Left lung (tissue), 10 donors: ENCODE data around the gene CACNA1A. TPM values are rescaled to one million over a fixed set of nuclear protein-coding genes. Genes with fewer than 3 reads are reported as not detected.

Experiments used
- ATAC-seq: fragments of 200-7000 bp; cut with Tn5 transposase; one replicate; pipeline ENCODE4 v1.9.1; 2020; ENCODE audit warnings: moderate library complexity
- DNase-seq, 4 donors: peaks; one replicate each; pipeline ENCODE4 v3.0.0-alpha.2; 2013 to 2020
- H3K27ac ChIP-seq, 2 donors: fragments of 200-600 bp; sonication (generic) in 1 of 2; one replicate each; pipeline versions ENCODE4 v1.5.0 to v1.8.0; 2020 to 2021
- H3K27me3 ChIP-seq, 2 donors: fragments of 200-600 bp; sonication (generic) in 1 of 2; one replicate each; pipeline versions ENCODE4 v1.5.0 to v1.8.0; 2020 to 2021
- H3K36me3 ChIP-seq, 2 donors: fragments of 200-600 bp; sonication (generic) in 1 of 2; one replicate each; pipeline versions ENCODE4 v1.5.0 to v1.8.0; 2020 to 2021
- H3K4me1 ChIP-seq, 2 donors: fragments of 200-600 bp; one replicate each; pipeline ENCODE4 v1.8.0; 2021
- H3K4me3 ChIP-seq, 2 donors: fragments of 200-600 bp; sonication (generic) in 1 of 2; one replicate each; pipeline versions ENCODE4 v1.5.0 to v1.8.0; 2020 to 2021; ENCODE audit warnings: mild to moderate bottlenecking in 1 of 2
- H3K9me3 ChIP-seq, 2 donors: fragments of 200-600 bp; sonication (generic) in 1 of 2; one replicate each; pipeline versions ENCODE4 v1.5.0 to v1.8.0; 2020 to 2021
- intact Hi-C, 2 donors: fragments of 100-400 bp; cut with DNase I; formaldehyde crosslinking; loops; one replicate each; pipeline versions ENCODE4 v1.11.2 to v1.14.2; 2022
- polyA plus RNA-seq, 6 donors: library from polyadenylated mRNA; unstranded; fragments of 120-200 nt; gene quantifications; one replicate each; pipeline ENCODE4 v1.2.1, GENCODE V29; 2013; ENCODE audit not compliant: insufficient read length in 6 of 6
- total RNA-seq, 2 donors: library from RNA; stranded (reverse); fragmentation: NEBNext Ultra II Directional; extraction: Animal tissue kit (Norgen Biotek cat#: 25700); gene quantifications; one replicate each; pipeline ENCODE4 v1.2.1, GENCODE V29; 2021
- TF ChIP-seq, protein P1 (sequence below), 2 donors: fragments of 200-600 bp; sonication (generic) in 1 of 2; IDR thresholded peaks; one replicate each; pipeline versions ENCODE4 v1.5.0 to v1.8.0; 2021; ENCODE audit warnings: antibody characterized with exemption in 2 of 2
- donor health status: DM: no; HTN: yes; CAD: no.
- donor health status: DM: no; HTN: no; CAD: no.

The CACNA1A gene
- total and polyA plus RNA-seq, 8 donors: 0.20 to 5.4 (median 3.9) TPM

GRCh38 chr19:13240312-13241022 lies 265.8 kb downstream of the CACNA1A start:
- intact Hi-C loops: no loop called here
- Histone ChIP-seq H3K9me3 (peaks cover 0 to 8% of the 10 kb centered on the region in 2 donors), H3K4me1 (no peaks in the 10 kb centered on the region), H3K27ac (no peak overlapping the region), H3K4me3 (no peak overlapping the region), H3K27me3 (no peaks in the 10 kb centered on the region), H3K36me3 (no peaks in the 10 kb centered on the region)
- TF ChIP-seq, protein P1, sequence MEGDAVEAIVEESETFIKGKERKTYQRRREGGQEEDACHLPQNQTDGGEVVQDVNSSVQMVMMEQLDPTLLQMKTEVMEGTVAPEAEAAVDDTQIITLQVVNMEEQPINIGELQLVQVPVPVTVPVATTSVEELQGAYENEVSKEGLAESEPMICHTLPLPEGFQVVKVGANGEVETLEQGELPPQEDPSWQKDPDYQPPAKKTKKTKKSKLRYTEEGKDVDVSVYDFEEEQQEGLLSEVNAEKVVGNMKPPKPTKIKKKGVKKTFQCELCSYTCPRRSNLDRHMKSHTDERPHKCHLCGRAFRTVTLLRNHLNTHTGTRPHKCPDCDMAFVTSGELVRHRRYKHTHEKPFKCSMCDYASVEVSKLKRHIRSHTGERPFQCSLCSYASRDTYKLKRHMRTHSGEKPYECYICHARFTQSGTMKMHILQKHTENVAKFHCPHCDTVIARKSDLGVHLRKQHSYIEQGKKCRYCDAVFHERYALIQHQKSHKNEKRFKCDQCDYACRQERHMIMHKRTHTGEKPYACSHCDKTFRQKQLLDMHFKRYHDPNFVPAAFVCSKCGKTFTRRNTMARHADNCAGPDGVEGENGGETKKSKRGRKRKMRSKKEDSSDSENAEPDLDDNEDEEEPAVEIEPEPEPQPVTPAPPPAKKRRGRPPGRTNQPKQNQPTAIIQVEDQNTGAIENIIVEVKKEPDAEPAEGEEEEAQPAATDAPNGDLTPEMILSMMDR (IDR thresholded peaks at IDR 0.05): no peak
- no peak for ATAC-seq
- DNase-seq: no peak

GRCh38 chr19:13238891-13239534 lies 267.3 kb downstream of the CACNA1A start:
- ATAC-seq (no peak), DNase-seq (no peak)
- H3K27me3 ChIP-seq: no peaks in the 10 kb centered on the region
- H3K27ac ChIP-seq: no peak overlapping the region
- peaks cover 0 to 6% of the 10 kb centered on the region in 2 donors for H3K4me1 ChIP-seq
- H3K9me3 ChIP-seq: peaks cover 0 to 9% of the 10 kb centered on the region in 2 donors
- TF ChIP-seq, protein P1 (IDR thresholded peaks at IDR 0.05): no peak
- intact Hi-C loops: no loop called here
- H3K36me3 ChIP-seq: no peaks in the 10 kb centered on the region
- H3K4me3 ChIP-seq: no peak overlapping the region

GRCh38 chr19:13234518-13234917 lies 271.8 kb downstream of the CACNA1A start:
- H3K36me3 ChIP-seq: no peaks in the 10 kb centered on the region
- H3K4me3 ChIP-seq: no peak overlapping the region
- ATAC-seq: peak; percentile 94
- TF ChIP-seq, protein P1 (IDR thresholded peaks at IDR 0.05): peak; percentile 36 to 66
- intact Hi-C loops: no loop called here
- H3K27ac ChIP-seq: no peak overlapping the region
- peaks cover 0 to 9% of the 10 kb centered on the region in 2 donors for H3K9me3 ChIP-seq
- DNase-seq: peak in 2 of 4 donors; percentile 55 to 60
- peaks cover 0 to 14% of the 10 kb centered on the region in 2 donors for H3K27me3 ChIP-seq
- peaks cover 0 to 6% of the 10 kb centered on the region in 2 donors for H3K4me1 ChIP-seq

DNA sequence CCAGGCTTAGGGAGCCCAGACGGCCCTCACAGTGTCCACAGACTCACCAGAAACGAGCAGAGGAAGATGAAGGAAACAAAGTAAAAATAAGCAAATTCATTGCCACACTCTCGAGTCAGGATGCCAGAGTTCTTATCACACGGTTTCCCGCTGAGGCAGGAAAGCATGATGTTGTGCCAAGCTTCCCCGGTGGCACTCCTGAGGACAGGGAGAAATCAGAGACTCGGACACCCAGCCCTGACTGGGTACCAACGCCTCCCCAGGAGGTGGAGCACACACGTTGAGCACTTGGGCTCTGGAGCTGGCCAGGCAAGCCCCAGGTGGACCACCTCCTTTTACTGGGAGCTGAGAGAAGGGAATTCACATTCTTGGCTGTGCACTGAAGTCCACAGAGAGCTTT lies 274.6 kb downstream of the CACNA1A start:
- Histone ChIP-seq H3K27ac (no peak overlapping the region), H3K4me1 (peaks cover 0 to 6% of the 10 kb centered on the region in 2 donors), H3K36me3 (no peaks in the 10 kb centered on the region), H3K27me3 (peaks cover 0 to 21% of the 10 kb centered on the region in 2 donors), H3K4me3 (no peak overlapping the region), H3K9me3 (peaks cover 0 to 9% of the 10 kb centered on the region in 2 donors)
- DNase-seq: no peak
- intact Hi-C loops: no loop called here
- TF ChIP-seq, protein P1 (IDR thresholded peaks at IDR 0.05): no peak
- no peak for ATAC-seq

DNA sequence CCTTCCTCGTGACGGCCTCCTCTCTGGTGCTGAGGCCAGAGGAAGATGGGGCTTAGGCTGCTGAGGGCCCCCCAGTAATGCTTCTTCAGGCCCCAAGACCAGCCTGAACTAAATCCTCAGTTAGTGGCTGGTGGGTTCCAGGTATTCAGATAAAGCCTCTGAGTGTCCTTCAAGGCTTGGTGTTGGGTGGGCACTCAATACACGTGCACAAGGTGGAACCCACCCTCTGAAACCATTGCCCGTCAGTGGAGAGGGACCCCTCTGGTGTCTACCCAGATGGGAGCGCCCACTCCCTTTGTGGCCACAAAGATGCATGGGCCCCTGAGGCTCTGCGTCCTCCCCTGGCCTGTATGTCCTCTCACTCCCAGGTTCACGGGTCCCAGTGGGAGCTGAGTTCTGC lies 277.0 kb downstream of the CACNA1A start:
- Histone ChIP-seq H3K4me1 (no peaks in the 10 kb centered on the region), H3K36me3 (no peaks in the 10 kb centered on the region), H3K27ac (no peak overlapping the region), H3K27me3 (peaks cover 0 to 45% of the 10 kb centered on the region in 2 donors), H3K4me3 (no peak overlapping the region), H3K9me3 (no peaks in the 10 kb centered on the region)
- no peak for DNase-seq
- intact Hi-C loops: no loop called here
- no peak for ATAC-seq
- TF ChIP-seq, protein P1 (IDR thresholded peaks at IDR 0.05): no peak
